OCI-LY1 (cell line): ENCODE data around the gene GKN2.

Experiments
- H2AFZ ChIP-seq: fragments of 200-600 bp; sonication (generic), shearing (Covaris generic); 2 replicates; pipeline ENCODE4 v1.6.0; 2014; ENCODE audit warnings: antibody characterized with exemption, mild to moderate bottlenecking, low read length
- H3F3A ChIP-seq: fragments of 200-600 bp; sonication (generic), shearing (Covaris generic); 2 replicates; pipeline ENCODE4 v1.6.0; 2014; ENCODE audit warnings: mild to moderate bottlenecking, antibody characterized with exemption, low read length, moderate library complexity; ENCODE audit not compliant: insufficient read depth
- H3K27ac ChIP-seq: fragments of 200-600 bp; sonication (generic); 2 replicates; pipeline ENCODE4 v1.5.1; 2014; ENCODE audit warnings: low read length, mixed run types, mild to moderate bottlenecking, low read depth; ENCODE audit not compliant: poor library complexity, severe bottlenecking
- H3K27me3 ChIP-seq: fragments of 200-600 bp; sonication (generic); 2 replicates; pipeline ENCODE4 v1.6.0; 2014; ENCODE audit warnings: antibody characterized with exemption, mild to moderate bottlenecking, low read length, moderate library complexity; ENCODE audit not compliant: insufficient read depth
- H3K36me3 ChIP-seq: fragments of 200-600 bp; sonication (generic); 2 replicates; pipeline ENCODE4 v1.6.1; 2014; ENCODE audit warnings: mild to moderate bottlenecking, antibody characterized with exemption, low read length, moderate library complexity, mixed read lengths; ENCODE audit not compliant: insufficient read depth
- H3K4me1 ChIP-seq: fragments of 200-600 bp; sonication (generic); 2 replicates; pipeline ENCODE4 v1.5.1; 2014; ENCODE audit warnings: mild to moderate bottlenecking, low read length, moderate library complexity; ENCODE audit not compliant: insufficient read depth, severe bottlenecking
- H3K4me2 ChIP-seq: fragments of 200-600 bp; sonication (generic), shearing (Covaris generic); 2 replicates; pipeline ENCODE4 v1.6.1; 2014; ENCODE audit warnings: low read length
- H3K4me3 ChIP-seq: fragments of 200-600 bp; sonication (generic); 2 replicates; pipeline ENCODE4 v1.5.1; 2014; ENCODE audit warnings: low read length, low read depth, mild to moderate bottlenecking, mixed read lengths; ENCODE audit not compliant: poor library complexity, severe bottlenecking
- H3K79me2 ChIP-seq: fragments of 200-600 bp; shearing (Covaris generic); 2 replicates; pipeline ENCODE4 v1.6.1; 2016; ENCODE audit warnings: mixed run types, low read length, mixed read lengths; ENCODE audit not compliant: insufficient read depth
- H3K9ac ChIP-seq: fragments of 200-600 bp; sonication (generic), shearing (Covaris generic); 2 replicates; pipeline ENCODE4 v1.6.1; 2014; ENCODE audit warnings: mild to moderate bottlenecking, low read length, mixed read lengths
- H3K9me2 ChIP-seq: fragments of 200-600 bp; sonication (generic), shearing (Covaris generic); 2 replicates; pipeline ENCODE4 v1.6.1; 2014; ENCODE audit warnings: low read depth, mild to moderate bottlenecking, low read length, mixed read lengths
- H3K9me3 ChIP-seq: fragments of 200-600 bp; shearing (Covaris generic); 2 replicates; pipeline ENCODE4 v1.6.1; 2014; ENCODE audit warnings: low read length, mixed read lengths
- H4K20me1 ChIP-seq: fragments of 200-600 bp; sonication (generic), shearing (Covaris generic); 2 replicates; pipeline ENCODE4 v1.6.0; 2016; ENCODE audit warnings: mild to moderate bottlenecking, low read length; ENCODE audit not compliant: insufficient read depth
- CTCF ChIP-seq: fragments of 200-600 bp; sonication (generic), shearing (Covaris generic); IDR thresholded peaks from 2 replicates; pipeline ENCODE4 v1.5.1; 2017; ENCODE audit warnings: mild to moderate bottlenecking, antibody characterized with exemption, low read length, moderate library complexity, mixed read lengths
- EZH2 ChIP-seq: fragments of 200-600 bp; sonication (generic), shearing (Covaris generic); IDR thresholded peaks from 2 replicates; pipeline ENCODE4 v1.8.0; 2017; ENCODE audit warnings: borderline replicate concordance, mixed run types, mild to moderate bottlenecking, antibody characterized with exemption, low read length, moderate library complexity, mixed read lengths

GKN2 gene

GRCh38 chr2:68931799-68932198 is 20.9 kb downstream of the GKN2 start:
- Histone ChIP-seq H3K36me3 (no peaks in the 10 kb centered on the region), H2AFZ (no peak overlapping the region), H3K4me2 (no peak overlapping the region), H3K9ac (no peak overlapping the region), H3K27ac (no peak overlapping the region), H3K27me3 (peaks cover 3% of the 10 kb centered on the region; the same call in 1 of the 2 replicates), H3K9me2 (no peaks in the 10 kb centered on the region), H3F3A (no peaks in the 10 kb centered on the region), H3K79me2 (no peaks in the 10 kb centered on the region), H4K20me1 (no peaks in the 10 kb centered on the region), H3K4me1 (no peaks in the 10 kb centered on the region), H3K9me3 (no peaks in the 10 kb centered on the region), H3K4me3 (no peak overlapping the region)
- TF ChIP-seq CTCF (no peak), EZH2 (no peak)

- no peak overlapping the region for H3K4me3 ChIP-seq
- no peaks in the 10 kb centered on the region for H3K9me3 ChIP-seq
- no peaks in the 10 kb centered on the region for H3K79me2 ChIP-seq
- H3K4me2 ChIP-seq: no peak overlapping the region
- no peaks in the 10 kb centered on the region for H3F3A ChIP-seq
- H3K9me2 ChIP-seq: no peaks in the 10 kb centered on the region
- peaks cover 3% of the 10 kb centered on the region; the same call in 1 of the 2 replicates for H3K27me3 ChIP-seq
- H3K36me3 ChIP-seq: no peaks in the 10 kb centered on the region
- H4K20me1 ChIP-seq: no peaks in the 10 kb centered on the region
- no peak overlapping the region for H3K27ac ChIP-seq
- H3K4me1 ChIP-seq: no peaks in the 10 kb centered on the region
- no peak overlapping the region for H3K9ac ChIP-seq
- H2AFZ ChIP-seq: no peak overlapping the region
- TF ChIP-seq EZH2 (no peak), CTCF (no peak)
These were observed 21.5 kb downstream of the GKN2 start for GRCh38 chr2:68931149-68931711.

- H3K4me1 ChIP-seq: peaks cover 4% of the 10 kb centered on the region
- no peak overlapping the region for H3K27ac ChIP-seq
- no peaks in the 10 kb centered on the region for H3F3A ChIP-seq
- no peaks in the 10 kb centered on the region for H3K27me3 ChIP-seq
- no peaks in the 10 kb centered on the region for H3K79me2 ChIP-seq
- no peaks in the 10 kb centered on the region for H3K9me2 ChIP-seq
- no peak overlapping the region for H3K9ac ChIP-seq
- H2AFZ ChIP-seq: no peak overlapping the region
- H3K4me2 ChIP-seq: no peak overlapping the region
- TF ChIP-seq CTCF: no peak
- no peak for TF ChIP-seq EZH2
- H3K36me3 ChIP-seq: no peaks in the 10 kb centered on the region
- H3K9me3 ChIP-seq: no peaks in the 10 kb centered on the region
- no peak overlapping the region for H3K4me3 ChIP-seq
- no peaks in the 10 kb centered on the region for H4K20me1 ChIP-seq
These were observed 25.9 kb downstream of the GKN2 start for GRCh38 chr2:68926796-68927195.
